Calu3 (cell line): ENCODE data around the gene MOB3C. TPM values are rescaled to one million over a fixed set of nuclear protein-coding genes. Genes with fewer than 3 reads are reported as not detected.

ENCODE experiments used
- BruUV-seq: library from RNA; stranded (reverse); fragments of 400-500 nt; replicated peaks from 2 replicates; lab custom pipeline; 2021; lab: Mats Ljungman, UMichigan
- CTCF ChIA-PET: fragments of 300-600 bp; sonication (Branson Sonifier 250); formaldehyde crosslinking; loops from one replicate; lab custom pipeline; 2022; ENCODE audit warnings: antibody characterized with exemption; lab: Charles Lee
- DNase-seq: peaks from one replicate; pipeline ENCODE4 v3.0.0; 2022
- H3K27ac Mint-ChIP-seq: one replicate; pipeline ENCODE4 v1.8.0; 2022; ENCODE audit warnings: mixed read lengths; ENCODE audit not compliant: unreplicated experiment
- H3K27me3 Mint-ChIP-seq: one replicate; pipeline ENCODE4 v1.8.0; 2022; ENCODE audit warnings: mixed read lengths; ENCODE audit not compliant: unreplicated experiment
- H3K36me3 Mint-ChIP-seq: one replicate; pipeline ENCODE4 v1.8.0; 2022; ENCODE audit warnings: mild to moderate bottlenecking, moderate library complexity, mixed read lengths; ENCODE audit not compliant: insufficient read depth, unreplicated experiment
- H3K4me1 Mint-ChIP-seq: one replicate; pipeline ENCODE4 v1.8.0; 2022; ENCODE audit warnings: mild to moderate bottlenecking, low read depth, mixed read lengths; ENCODE audit not compliant: unreplicated experiment
- H3K4me3 Mint-ChIP-seq: one replicate; pipeline ENCODE4 v1.8.0; 2022; ENCODE audit warnings: mild to moderate bottlenecking, low read depth, moderate library complexity, mixed read lengths; ENCODE audit not compliant: unreplicated experiment
- H3K9me3 Mint-ChIP-seq: one replicate; pipeline ENCODE4 v1.8.0; 2022; ENCODE audit warnings: low read depth, mixed read lengths; ENCODE audit not compliant: unreplicated experiment
- CTCF ChIP-seq: fragments of 200-600 bp; IDR thresholded peaks from one replicate; pipeline ENCODE4 v1.8.0; 2022; ENCODE audit warnings: antibody characterized with exemption; ENCODE audit not compliant: unreplicated experiment
- intact Hi-C: fragments of 100-400 bp; cut with micrococcal nuclease; formaldehyde crosslinking; loops from one replicate; pipeline ENCODE4 v1.10.0; 2022; ENCODE audit not compliant: unreplicated experiment
- total RNA-seq: library from RNA; stranded (reverse); gene quantifications from 2 replicates; pipeline ENCODE4 v1.2.3, GENCODE V29; 2022

The MOB3C gene
- total RNA-seq, 1 experiment from 2014 or later, result 8.3 TPM

- no TSS peak for BruUV-seq
- TF ChIP-seq CTCF, result no peak
- Mint-ChIP-seq H3K9me3 (no peaks in the 10 kb centered on the region), H3K36me3 (peaks cover 14% of the 10 kb centered on the region), H3K4me3 (peak overlapping the region; percentile 90), H3K27ac (no peak overlapping the region), H3K4me1 (peaks cover 15% of the 10 kb centered on the region), H3K27me3 (peaks cover 12% of the 10 kb centered on the region)
- intact Hi-C loops, result no loop called here
- CTCF ChIA-PET, result interaction anchor here (1.2 to 1.4 kb wide), 2 partner anchors 107 to 176 kb away, joined by 3 read pairs; no protein-coding TSS in a partner anchor
- no peak for DNase-seq
Observed at GRCh38 chr1:46617833-46618232, 1.2 kb upstream of the MOB3C start.

GRCh38 chr1:46617108-46617800 is 643 bp upstream of the MOB3C start:
- Mint-ChIP-seq H3K27ac (peak overlapping the region; percentile 62), H3K27me3 (peaks cover 12% of the 10 kb centered on the region), H3K9me3 (no peaks in the 10 kb centered on the region), H3K4me1 (peaks cover 15% of the 10 kb centered on the region), H3K4me3 (peak overlapping the region; percentile 90), H3K36me3 (peaks cover 14% of the 10 kb centered on the region)
- no peak for TF ChIP-seq CTCF
- intact Hi-C loops, result no loop called here
- BruUV-seq, result no TSS peak
- CTCF ChIA-PET, result interaction anchor here (0.9 to 1.4 kb wide), 3 partner anchors 13 to 175 kb away, joined by 3 to 6 read pairs (median 3); partner anchors contain the start of gene MKNK1
- DNase-seq, result no peak

GRCh38 chr1:46615735-46616134 is 876 bp downstream of the MOB3C start:
- intact Hi-C loops, result no loop called here
- no peak for TF ChIP-seq CTCF
- peaks cover 15% of the 10 kb centered on the region for H3K4me1 Mint-ChIP-seq
- H3K27ac Mint-ChIP-seq, result peak overlapping the region; percentile 62
- no TSS peak for BruUV-seq
- DNase-seq, result no peak
- H3K36me3 Mint-ChIP-seq, result peaks cover 14% of the 10 kb centered on the region
- peaks cover 12% of the 10 kb centered on the region for H3K27me3 Mint-ChIP-seq
- H3K9me3 Mint-ChIP-seq, result no peaks in the 10 kb centered on the region
- CTCF ChIA-PET, result interaction anchor here (0.6 to 1.0 kb wide), 2 partner anchors 19 to 93 kb away, joined by 3 to 5 read pairs; no protein-coding TSS in a partner anchor
- H3K4me3 Mint-ChIP-seq, result peak overlapping the region; percentile 90

- Mint-ChIP-seq H3K9me3 (no peaks in the 10 kb centered on the region), H3K4me1 (peaks cover 15% of the 10 kb centered on the region), H3K27ac (no peak overlapping the region), H3K27me3 (peaks cover 12% of the 10 kb centered on the region), H3K36me3 (peaks cover 14% of the 10 kb centered on the region), H3K4me3 (peak overlapping the region; percentile 90)
- TF ChIP-seq CTCF, result no peak
- BruUV-seq, result no TSS peak
- intact Hi-C loops, result no loop called here
- CTCF ChIA-PET, result interaction anchor here (1.0 kb wide), 1 partner anchor 20 kb away, joined by 5 read pairs; no protein-coding TSS in a partner anchor
- DNase-seq, result no peak
Observed at GRCh38 chr1:46615088-46615487, 1.5 kb downstream of the MOB3C start.
